Mesothelial cell of epicardium (in vitro differentiated cells): ENCODE results near the gene LOXL3. TPM values are rescaled to one million over a fixed set of nuclear protein-coding genes. Genes with fewer than 3 reads are reported as not detected.

Source experiments
- DNase-seq, 2 experiments: peaks; one replicate each; pipeline ENCODE4 v3.0.0; 2021; ENCODE audit warnings: low spot score in 2 of 2; ENCODE audit not compliant: unreplicated experiment in 2 of 2
- H3K27ac Mint-ChIP-seq: 2 replicates; pipeline ENCODE4 v1.8.0; 2021; ENCODE audit warnings: mixed read lengths
- H3K27me3 Mint-ChIP-seq: 2 replicates; pipeline ENCODE4 v1.8.0; 2021; ENCODE audit warnings: low read depth, mixed read lengths
- H3K36me3 Mint-ChIP-seq: 2 replicates; pipeline ENCODE4 v1.8.0; 2021; ENCODE audit warnings: mixed read lengths
- H3K4me1 Mint-ChIP-seq: 2 replicates; pipeline ENCODE4 v1.8.0; 2021; ENCODE audit warnings: mixed read lengths
- H3K4me3 Mint-ChIP-seq: 2 replicates; pipeline ENCODE4 v1.8.0; 2021; ENCODE audit warnings: mild to moderate bottlenecking, moderate library complexity, mixed read lengths
- H3K9me3 Mint-ChIP-seq: 2 replicates; pipeline ENCODE4 v1.8.0; 2021; ENCODE audit warnings: mixed read lengths
- total RNA-seq: library from RNA; stranded (reverse); gene quantifications from 3 replicates; pipeline ENCODE4 v1.2.1, GENCODE V29; 2021
- TF ChIP-seq, protein P1 (sequence below): fragments of 200-600 bp; sonication (generic); IDR thresholded peaks from one replicate; pipeline ENCODE4 v1.5.0; 2021; ENCODE audit warnings: antibody characterized with exemption; ENCODE audit not compliant: unreplicated experiment

Gene LOXL3
- total RNA-seq, 1 donor from 2014 or later: 26.7 TPM

DNA sequence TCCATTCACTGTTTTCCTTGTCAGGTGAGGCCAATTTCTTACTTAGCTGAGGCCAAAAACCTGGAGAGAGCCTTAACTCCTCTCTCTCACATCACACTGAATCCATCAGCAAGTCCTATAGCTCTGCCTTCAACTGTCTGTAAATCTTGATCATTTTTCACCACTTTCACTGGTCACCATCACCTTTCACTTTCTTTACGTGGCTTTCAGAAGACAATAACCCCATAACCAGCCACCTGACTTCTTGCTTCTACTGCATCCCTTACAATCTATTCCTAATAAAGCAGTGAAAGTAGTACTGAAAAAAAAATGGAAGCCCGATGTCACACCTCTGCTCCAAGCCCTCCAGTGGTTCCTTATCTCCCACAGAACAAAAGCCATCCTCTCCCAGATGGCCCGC, 7.7 kb downstream of the LOXL3 start:
- H3K9me3 Mint-ChIP-seq: no peaks in the 10 kb centered on the region
- TF ChIP-seq, protein P1, sequence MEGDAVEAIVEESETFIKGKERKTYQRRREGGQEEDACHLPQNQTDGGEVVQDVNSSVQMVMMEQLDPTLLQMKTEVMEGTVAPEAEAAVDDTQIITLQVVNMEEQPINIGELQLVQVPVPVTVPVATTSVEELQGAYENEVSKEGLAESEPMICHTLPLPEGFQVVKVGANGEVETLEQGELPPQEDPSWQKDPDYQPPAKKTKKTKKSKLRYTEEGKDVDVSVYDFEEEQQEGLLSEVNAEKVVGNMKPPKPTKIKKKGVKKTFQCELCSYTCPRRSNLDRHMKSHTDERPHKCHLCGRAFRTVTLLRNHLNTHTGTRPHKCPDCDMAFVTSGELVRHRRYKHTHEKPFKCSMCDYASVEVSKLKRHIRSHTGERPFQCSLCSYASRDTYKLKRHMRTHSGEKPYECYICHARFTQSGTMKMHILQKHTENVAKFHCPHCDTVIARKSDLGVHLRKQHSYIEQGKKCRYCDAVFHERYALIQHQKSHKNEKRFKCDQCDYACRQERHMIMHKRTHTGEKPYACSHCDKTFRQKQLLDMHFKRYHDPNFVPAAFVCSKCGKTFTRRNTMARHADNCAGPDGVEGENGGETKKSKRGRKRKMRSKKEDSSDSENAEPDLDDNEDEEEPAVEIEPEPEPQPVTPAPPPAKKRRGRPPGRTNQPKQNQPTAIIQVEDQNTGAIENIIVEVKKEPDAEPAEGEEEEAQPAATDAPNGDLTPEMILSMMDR: no peak
- no peak overlapping the region for H3K4me3 Mint-ChIP-seq
- peaks cover 3% of the 10 kb centered on the region for H3K36me3 Mint-ChIP-seq
- peaks cover 6% of the 10 kb centered on the region for H3K27me3 Mint-ChIP-seq
- no peak overlapping the region for H3K27ac Mint-ChIP-seq
- no peak for DNase-seq
- peaks cover 17% of the 10 kb centered on the region for H3K4me1 Mint-ChIP-seq

DNA sequence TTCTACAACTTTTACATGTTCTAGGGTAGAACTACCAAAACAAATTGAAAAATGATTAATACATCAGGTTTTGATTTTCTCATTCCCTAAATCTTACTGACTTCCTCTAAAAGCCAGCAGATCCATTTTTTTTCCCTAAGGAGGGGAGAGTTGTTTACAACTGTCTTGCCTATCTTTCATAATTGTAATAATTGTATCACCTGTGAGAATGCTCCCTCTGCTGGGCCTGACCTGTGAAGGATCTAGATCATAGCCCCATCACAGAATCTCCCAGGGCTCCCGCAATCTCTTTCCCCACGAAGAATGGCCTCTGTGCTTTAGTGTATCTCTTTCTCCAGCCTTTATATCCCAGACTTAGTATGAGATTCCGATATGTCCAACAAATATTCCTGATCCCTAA, 9.1 kb downstream of the LOXL3 start:
- Mint-ChIP-seq H3K4me1 (peaks cover 10% of the 10 kb centered on the region), H3K27ac (no peak overlapping the region), H3K4me3 (no peak overlapping the region), H3K36me3 (peaks cover 3% of the 10 kb centered on the region), H3K9me3 (no peaks in the 10 kb centered on the region), H3K27me3 (peaks cover 5% of the 10 kb centered on the region)
- TF ChIP-seq, protein P1: no peak
- DNase-seq: no peak

DNA sequence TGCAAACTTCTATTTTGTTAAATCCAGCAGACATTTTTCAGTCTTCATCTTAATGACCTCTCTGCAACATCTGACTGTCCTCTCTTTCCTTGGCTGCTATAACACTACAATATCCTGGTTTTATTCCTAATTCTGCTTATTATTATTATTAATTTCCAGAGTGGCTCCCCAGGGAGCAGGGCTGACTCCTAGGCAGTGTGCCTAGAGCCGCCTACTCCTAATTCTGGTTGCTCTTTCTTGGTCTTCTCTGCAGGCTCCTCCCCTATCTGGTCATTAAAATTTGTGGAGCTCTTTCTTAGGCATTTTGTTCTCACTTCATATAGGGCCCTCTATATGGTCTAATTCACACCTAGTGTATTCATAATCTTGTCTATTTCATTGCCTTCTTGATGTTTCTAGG, 10.8 kb downstream of the LOXL3 start:
- TF ChIP-seq, protein P1: no peak
- Mint-ChIP-seq H3K9me3 (no peaks in the 10 kb centered on the region), H3K4me3 (no peak overlapping the region), H3K27me3 (peaks cover 4% of the 10 kb centered on the region), H3K36me3 (peaks cover 3% of the 10 kb centered on the region), H3K27ac (no peak overlapping the region), H3K4me1 (peaks cover under 1% of the 10 kb centered on the region)
- no peak for DNase-seq

DNA sequence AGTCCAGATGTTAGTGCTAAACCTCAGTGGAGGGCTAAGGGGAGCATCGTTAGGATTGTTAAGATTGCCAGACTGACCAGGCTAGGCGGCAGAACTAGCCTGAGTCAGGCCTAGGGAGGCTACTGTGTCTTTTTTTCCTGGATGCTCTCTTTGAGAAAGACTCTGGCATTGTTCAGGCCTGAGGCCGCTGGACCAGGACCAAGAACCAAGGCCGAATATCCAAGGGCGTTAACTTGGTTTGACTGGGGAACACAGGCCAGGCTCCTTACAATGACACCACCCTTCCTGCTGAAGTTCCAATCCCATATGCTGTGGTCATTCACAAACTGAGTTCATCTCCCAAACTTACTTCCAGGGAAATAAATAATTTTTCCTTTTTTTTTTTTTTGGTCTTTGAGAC, 13.5 kb downstream of the LOXL3 start:
- Mint-ChIP-seq H3K4me1 (no peaks in the 10 kb centered on the region), H3K4me3 (no peak overlapping the region), H3K27me3 (no peaks in the 10 kb centered on the region), H3K27ac (no peak overlapping the region), H3K36me3 (peaks cover 3% of the 10 kb centered on the region), H3K9me3 (no peaks in the 10 kb centered on the region)
- TF ChIP-seq, protein P1: no peak
- no peak for DNase-seq

DNA sequence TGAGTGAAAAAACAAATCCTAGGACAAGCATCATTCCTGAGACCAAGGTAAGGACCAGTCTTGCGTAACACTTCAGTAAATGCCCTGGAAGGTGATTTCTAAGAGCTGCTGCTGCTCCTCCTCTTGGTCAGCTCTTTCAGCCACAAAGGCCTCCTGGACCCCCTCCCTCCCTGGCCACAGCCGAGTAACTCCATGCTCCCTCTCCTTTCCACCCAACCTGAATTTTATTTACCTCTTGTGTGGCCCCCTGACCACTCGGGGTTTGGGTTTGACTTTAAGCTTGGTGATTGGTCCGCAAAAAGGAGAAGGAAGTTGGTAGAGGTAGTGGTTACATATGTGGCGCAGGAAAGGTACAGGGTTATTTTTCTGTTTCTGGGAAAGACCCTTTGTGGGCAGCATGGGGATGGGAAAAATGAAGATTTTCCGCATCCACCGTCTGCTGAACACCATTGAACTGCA, 14.8 kb downstream of the LOXL3 start:
- Mint-ChIP-seq H3K9me3 (no peaks in the 10 kb centered on the region), H3K27ac (no peak overlapping the region), H3K27me3 (no peaks in the 10 kb centered on the region), H3K4me1 (no peaks in the 10 kb centered on the region), H3K36me3 (peaks cover 3% of the 10 kb centered on the region), H3K4me3 (no peak overlapping the region)
- TF ChIP-seq, protein P1: no peak
- no peak for DNase-seq

DNA sequence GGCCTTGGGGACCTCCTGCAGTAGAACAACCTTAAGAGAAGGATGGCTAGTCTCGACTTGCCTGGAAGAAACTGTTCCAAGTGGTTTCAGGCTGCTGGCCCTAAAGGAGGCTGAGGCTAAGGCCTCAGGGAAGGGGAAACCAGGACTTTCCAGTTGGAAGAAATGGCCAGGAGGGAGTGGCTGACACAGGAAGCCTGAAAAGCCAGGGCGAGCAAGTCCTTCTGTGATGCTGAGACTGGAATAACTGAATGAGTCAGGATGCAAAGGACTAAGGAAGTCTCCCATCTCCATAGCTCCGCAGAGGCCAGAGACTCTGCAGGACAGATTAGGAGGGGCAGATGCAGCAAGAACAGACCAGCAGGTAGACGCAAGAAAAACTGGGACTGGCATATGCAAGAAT, 16.6 kb downstream of the LOXL3 start:
- H3K36me3 Mint-ChIP-seq: peaks cover under 1% of the 10 kb centered on the region
- no peaks in the 10 kb centered on the region for H3K27me3 Mint-ChIP-seq
- peaks cover under 1% of the 10 kb centered on the region for H3K4me1 Mint-ChIP-seq
- no peaks in the 10 kb centered on the region for H3K9me3 Mint-ChIP-seq
- H3K27ac Mint-ChIP-seq: no peak overlapping the region
- DNase-seq: no peak
- TF ChIP-seq, protein P1: no peak
- H3K4me3 Mint-ChIP-seq: no peak overlapping the region
